Ascending aorta (tissue), 2 donors: ENCODE data around the gene PPM1A. TPM values are rescaled to one million over a fixed set of nuclear protein-coding genes. Genes with fewer than 3 reads are reported as not detected.

Source experiments
- DNase-seq, 2 donors: peaks; one replicate each; pipeline ENCODE4 v3.0.0-alpha.2; 2019; ENCODE audit warnings: low spot score in 2 of 2
- H3K27ac ChIP-seq, 2 donors: fragments of 200-600 bp; sonication (generic); one replicate each; pipeline ENCODE4 v1.5.1; 2016 to 2017; ENCODE audit warnings: mild to moderate bottlenecking in 1 of 2
- H3K27me3 ChIP-seq: fragments of 200-600 bp; sonication (generic); one replicate; pipeline ENCODE4 v1.5.1; 2017
- H3K36me3 ChIP-seq, 2 donors: fragments of 200-600 bp; sonication (generic); one replicate each; pipeline ENCODE4 v1.5.1; 2016
- H3K4me1 ChIP-seq, 2 donors: fragments of 200-600 bp; sonication (generic); one replicate each; pipeline ENCODE4 v1.5.1; 2016 to 2017; ENCODE audit warnings: mild to moderate bottlenecking in 1 of 2
- H3K4me3 ChIP-seq, 2 donors: fragments of 200-600 bp; sonication (generic); one replicate each; pipeline ENCODE4 v1.5.1; 2016 to 2017; ENCODE audit warnings: mild to moderate bottlenecking in 1 of 2
- H3K9me3 ChIP-seq, 2 donors: fragments of 200-600 bp; sonication (generic); one replicate each; pipeline ENCODE4 v1.5.1; 2016
- intact Hi-C: fragments of 100-400 bp; cut with DNase I; formaldehyde crosslinking; loops from one replicate; pipeline ENCODE4 v1.15.1; 2023
- total RNA-seq: library from RNA; depleted of rRNA; stranded (reverse); fragments of >200 nt; gene quantifications from one replicate; pipeline ENCODE4 v1.1.0, GENCODE V29; 2016
- TF ChIP-seq, protein P1 (sequence below), 3 experiments: fragments of 200-600 bp in 2 of 3; fragments of 450-650 bp in 1 of 3; sonication (generic) in 2 of 3; IDR thresholded peaks; one replicate each; pipeline ENCODE4 v1.5.1; 2016 to 2019; ENCODE audit warnings: antibody characterized with exemption in 3 of 3, mild to moderate bottlenecking in 1 of 3, moderate library complexity in 1 of 3

Gene PPM1A
- total RNA-seq, 1 donor from 2014 or later: 25.0 TPM

DNA sequence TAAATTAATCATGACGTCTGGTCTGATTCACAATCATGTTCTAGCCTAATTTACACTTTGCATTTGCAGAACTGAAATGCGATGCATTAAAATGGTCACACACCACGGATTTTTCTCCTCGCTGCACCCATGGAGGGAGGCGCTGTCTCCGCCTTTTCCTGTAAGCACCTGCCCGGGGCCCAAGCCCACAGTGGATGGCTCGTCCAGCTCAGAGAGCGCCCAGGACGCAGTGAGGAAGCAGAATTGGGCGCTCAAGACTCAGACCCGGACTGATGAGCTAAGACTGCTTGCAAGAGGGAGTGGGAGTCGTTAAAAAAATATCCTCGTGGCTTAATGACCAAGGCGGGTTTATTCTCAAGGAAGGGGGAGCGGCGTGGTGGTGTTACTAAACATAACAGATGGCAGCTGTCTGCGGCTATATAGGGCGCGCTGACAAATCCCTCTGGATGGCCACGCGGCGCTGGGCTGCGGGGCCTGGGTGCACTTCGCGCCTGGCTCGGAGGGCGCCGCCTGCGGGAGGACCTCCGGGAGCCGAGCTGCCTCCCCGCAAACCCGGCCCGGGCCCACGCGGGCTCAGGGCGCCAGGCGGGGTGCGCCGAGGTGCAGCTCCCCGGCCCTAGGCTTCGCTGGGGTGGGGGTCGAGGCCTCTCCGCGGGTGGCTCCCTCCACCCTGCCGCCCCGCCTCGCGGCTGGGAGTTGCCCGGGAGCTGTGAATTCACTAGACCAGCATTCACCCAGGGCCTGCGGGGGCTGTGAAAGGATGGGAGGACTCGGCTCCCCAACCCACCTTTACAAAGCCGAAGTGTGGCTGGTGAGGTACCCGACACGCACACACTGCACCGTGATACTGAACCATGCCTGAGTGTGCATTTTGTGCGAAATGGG, 78.7 kb downstream of the PPM1A start:
- TF ChIP-seq, protein P1, sequence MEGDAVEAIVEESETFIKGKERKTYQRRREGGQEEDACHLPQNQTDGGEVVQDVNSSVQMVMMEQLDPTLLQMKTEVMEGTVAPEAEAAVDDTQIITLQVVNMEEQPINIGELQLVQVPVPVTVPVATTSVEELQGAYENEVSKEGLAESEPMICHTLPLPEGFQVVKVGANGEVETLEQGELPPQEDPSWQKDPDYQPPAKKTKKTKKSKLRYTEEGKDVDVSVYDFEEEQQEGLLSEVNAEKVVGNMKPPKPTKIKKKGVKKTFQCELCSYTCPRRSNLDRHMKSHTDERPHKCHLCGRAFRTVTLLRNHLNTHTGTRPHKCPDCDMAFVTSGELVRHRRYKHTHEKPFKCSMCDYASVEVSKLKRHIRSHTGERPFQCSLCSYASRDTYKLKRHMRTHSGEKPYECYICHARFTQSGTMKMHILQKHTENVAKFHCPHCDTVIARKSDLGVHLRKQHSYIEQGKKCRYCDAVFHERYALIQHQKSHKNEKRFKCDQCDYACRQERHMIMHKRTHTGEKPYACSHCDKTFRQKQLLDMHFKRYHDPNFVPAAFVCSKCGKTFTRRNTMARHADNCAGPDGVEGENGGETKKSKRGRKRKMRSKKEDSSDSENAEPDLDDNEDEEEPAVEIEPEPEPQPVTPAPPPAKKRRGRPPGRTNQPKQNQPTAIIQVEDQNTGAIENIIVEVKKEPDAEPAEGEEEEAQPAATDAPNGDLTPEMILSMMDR (IDR thresholded peaks at IDR 0.05): no peak
- H3K4me3 ChIP-seq: peak overlapping the region; percentile 25 to 49
- H3K27me3 ChIP-seq: no peaks in the 10 kb centered on the region
- no peak overlapping the region for H3K27ac ChIP-seq
- H3K4me1 ChIP-seq: peaks cover 6 to 9% of the 10 kb centered on the region in 2 donors
- no peak for DNase-seq
- intact Hi-C loops: no loop called here
- no peaks in the 10 kb centered on the region for H3K36me3 ChIP-seq
- H3K9me3 ChIP-seq: no peaks in the 10 kb centered on the region

DNA sequence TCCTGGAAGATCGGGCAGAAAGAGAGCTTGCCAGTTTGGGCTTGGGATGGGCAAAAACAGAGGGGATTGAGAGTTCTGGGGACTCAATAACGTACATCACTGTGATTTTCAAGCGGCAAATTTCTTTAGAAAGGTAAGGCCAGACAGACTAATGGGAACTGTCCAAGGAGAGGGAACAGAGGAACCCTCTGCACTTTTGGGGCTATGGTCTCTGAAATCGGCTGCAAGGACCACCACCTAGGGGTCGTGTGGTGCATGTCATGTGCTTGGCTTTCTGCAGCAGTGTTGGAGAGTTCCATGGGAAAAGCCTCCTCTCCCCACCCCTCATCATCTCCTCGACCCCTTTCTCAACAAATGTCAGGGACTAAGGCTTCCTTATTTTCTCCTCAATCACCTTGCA, 79.6 kb downstream of the PPM1A start:
- intact Hi-C loops: no loop called here
- Histone ChIP-seq H3K4me1 (peaks cover 6 to 9% of the 10 kb centered on the region in 2 donors), H3K27me3 (no peaks in the 10 kb centered on the region), H3K27ac (no peak overlapping the region), H3K9me3 (no peaks in the 10 kb centered on the region), H3K4me3 (no peak overlapping the region), H3K36me3 (no peaks in the 10 kb centered on the region)
- DNase-seq: no peak
- TF ChIP-seq, protein P1 (IDR thresholded peaks at IDR 0.05): no peak

DNA sequence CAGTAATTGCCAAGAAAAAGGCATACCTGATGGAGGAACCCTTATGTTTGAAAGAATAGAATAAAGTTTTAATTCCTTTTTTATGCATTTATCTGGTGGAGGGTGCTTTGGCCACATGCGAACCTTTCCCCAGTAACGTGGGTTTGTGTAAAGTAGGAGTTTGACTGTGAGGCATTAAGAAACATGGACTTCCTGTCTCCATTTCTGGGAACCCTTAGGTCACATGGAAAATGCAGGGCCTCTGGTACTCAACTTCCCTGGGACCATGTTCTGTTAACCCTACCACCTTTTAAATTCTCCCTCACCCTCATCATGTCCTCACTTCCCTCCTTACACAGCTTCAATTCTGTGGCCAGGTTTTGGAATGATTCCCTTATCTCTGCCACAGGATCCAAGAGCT, 80.3 kb downstream of the PPM1A start:
- intact Hi-C loops: no loop called here
- no peaks in the 10 kb centered on the region for H3K9me3 ChIP-seq
- TF ChIP-seq, protein P1 (IDR thresholded peaks at IDR 0.05): no peak
- H3K27me3 ChIP-seq: no peaks in the 10 kb centered on the region
- no peak for DNase-seq
- no peak overlapping the region for H3K4me3 ChIP-seq
- no peak overlapping the region for H3K27ac ChIP-seq
- peaks cover 6 to 9% of the 10 kb centered on the region in 2 donors for H3K4me1 ChIP-seq
- H3K36me3 ChIP-seq: no peaks in the 10 kb centered on the region

GRCh38 chr14:60331201-60332045, 82.4 kb downstream of the PPM1A start:
- Histone ChIP-seq H3K4me1 (peaks cover 6 to 9% of the 10 kb centered on the region in 2 donors), H3K9me3 (no peaks in the 10 kb centered on the region), H3K4me3 (peak overlapping the region; percentile 39 to 65), H3K27ac (no peak overlapping the region), H3K27me3 (no peaks in the 10 kb centered on the region), H3K36me3 (no peaks in the 10 kb centered on the region)
- TF ChIP-seq, protein P1 (IDR thresholded peaks at IDR 0.05): peak; percentile 29 to 66 (median 29)
- intact Hi-C loops: no loop called here
- no peak for DNase-seq

DNA sequence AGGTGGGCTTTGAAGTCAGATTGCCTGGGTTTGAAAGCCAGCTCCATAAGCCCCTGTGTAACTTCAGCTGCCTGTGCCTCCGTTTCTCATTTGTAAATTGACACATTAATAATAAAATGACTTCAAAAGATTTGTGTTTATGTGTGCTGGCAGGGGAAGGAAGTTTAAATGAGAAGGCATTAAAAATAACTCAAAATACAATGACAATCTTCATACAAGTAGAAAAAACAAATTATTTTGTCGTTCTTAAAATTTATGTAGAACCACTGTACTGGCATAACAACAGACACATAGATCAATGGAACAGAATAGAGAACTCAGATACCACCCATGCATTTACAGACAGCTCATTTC, 83.0 kb downstream of the PPM1A start:
- peaks cover 6 to 9% of the 10 kb centered on the region in 2 donors for H3K4me1 ChIP-seq
- H3K27me3 ChIP-seq: no peaks in the 10 kb centered on the region
- DNase-seq: no peak
- H3K27ac ChIP-seq: no peak overlapping the region
- H3K4me3 ChIP-seq: peak overlapping the region; percentile 39 to 65
- no peaks in the 10 kb centered on the region for H3K36me3 ChIP-seq
- no peaks in the 10 kb centered on the region for H3K9me3 ChIP-seq
- intact Hi-C loops: no loop called here
- TF ChIP-seq, protein P1 (IDR thresholded peaks at IDR 0.05): no peak
